Mononuclear cell (primary cell): ENCODE data around the gene LRRTM3. TPM values are rescaled to one million over a fixed set of nuclear protein-coding genes. Genes with fewer than 3 reads are reported as not detected.

Experiments
- H3K27me3 ChIP-seq: 2 replicates; pipeline ENCODE4 v1.6.0; 2011; ENCODE audit warnings: low read length, control low read depth; ENCODE audit not compliant: insufficient read depth
- H3K4me1 ChIP-seq: 2 replicates; pipeline ENCODE4 v1.5.1; 2011; ENCODE audit warnings: mild to moderate bottlenecking, low read length, control low read depth; ENCODE audit not compliant: insufficient read depth
- H3K4me3 ChIP-seq: 2 replicates; pipeline ENCODE4 v1.5.1; 2011; ENCODE audit warnings: mild to moderate bottlenecking, low read length, moderate library complexity
- H3K9me3 ChIP-seq: 2 replicates; pipeline ENCODE4 v1.5.1; 2011; ENCODE audit warnings: low read depth, mild to moderate bottlenecking, control low read depth, low read length
- total RNA-seq: library from RNA; depleted of rRNA; stranded (reverse); fragments of >200 nt; gene quantifications from one replicate; pipeline ENCODE4 v1.2.3, GENCODE V29; 2012

The LRRTM3 gene
- total RNA-seq, 1 donor, result not detected

DNA sequence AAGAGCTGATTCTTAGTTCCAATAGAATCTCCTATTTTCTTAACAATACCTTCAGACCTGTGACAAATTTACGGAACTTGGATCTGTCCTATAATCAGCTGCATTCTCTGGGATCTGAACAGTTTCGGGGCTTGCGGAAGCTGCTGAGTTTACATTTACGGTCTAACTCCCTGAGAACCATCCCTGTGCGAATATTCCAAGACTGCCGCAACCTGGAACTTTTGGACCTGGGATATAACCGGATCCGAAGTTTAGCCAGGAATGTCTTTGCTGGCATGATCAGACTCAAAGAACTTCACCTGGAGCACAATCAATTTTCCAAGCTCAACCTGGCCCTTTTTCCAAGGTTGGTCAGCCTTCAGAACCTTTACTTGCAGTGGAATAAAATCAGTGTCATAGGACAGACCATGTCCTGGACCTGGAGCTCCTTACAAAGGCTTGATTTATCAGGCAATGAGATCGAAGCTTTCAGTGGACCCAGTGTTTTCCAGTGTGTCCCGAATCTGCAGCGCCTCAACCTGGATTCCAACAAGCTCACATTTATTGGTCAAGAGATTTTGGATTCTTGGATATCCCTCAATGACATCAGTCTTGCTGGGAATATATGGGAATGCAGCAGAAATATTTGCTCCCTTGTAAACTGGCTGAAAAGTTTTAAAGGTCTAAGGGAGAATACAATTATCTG, 1.6 kb downstream of the LRRTM3 start:
- no peaks in the 10 kb centered on the region for H3K4me1 ChIP-seq
- no peak overlapping the region for H3K4me3 ChIP-seq
- H3K9me3 ChIP-seq, result no peaks in the 10 kb centered on the region
- peaks cover 42% of the 10 kb centered on the region for H3K27me3 ChIP-seq

GRCh38 chr10:66927971-66928770, 2.3 kb downstream of the LRRTM3 start:
- H3K4me3 ChIP-seq, result no peak overlapping the region
- no peaks in the 10 kb centered on the region for H3K4me1 ChIP-seq
- peaks cover 42% of the 10 kb centered on the region for H3K27me3 ChIP-seq
- H3K9me3 ChIP-seq, result no peaks in the 10 kb centered on the region

GRCh38 chr10:66928776-66929175, 2.9 kb downstream of the LRRTM3 start:
- Histone ChIP-seq H3K9me3 (no peaks in the 10 kb centered on the region), H3K4me3 (no peak overlapping the region), H3K27me3 (peaks cover 42% of the 10 kb centered on the region), H3K4me1 (no peaks in the 10 kb centered on the region)

GRCh38 chr10:66929375-66929774, 3.5 kb downstream of the LRRTM3 start:
- Histone ChIP-seq H3K4me1 (no peaks in the 10 kb centered on the region), H3K27me3 (peaks cover 42% of the 10 kb centered on the region), H3K4me3 (no peak overlapping the region), H3K9me3 (no peaks in the 10 kb centered on the region)

GRCh38 chr10:66931340-66931948, 5.6 kb downstream of the LRRTM3 start:
- H3K27me3 ChIP-seq, result peaks cover 32% of the 10 kb centered on the region

DNA sequence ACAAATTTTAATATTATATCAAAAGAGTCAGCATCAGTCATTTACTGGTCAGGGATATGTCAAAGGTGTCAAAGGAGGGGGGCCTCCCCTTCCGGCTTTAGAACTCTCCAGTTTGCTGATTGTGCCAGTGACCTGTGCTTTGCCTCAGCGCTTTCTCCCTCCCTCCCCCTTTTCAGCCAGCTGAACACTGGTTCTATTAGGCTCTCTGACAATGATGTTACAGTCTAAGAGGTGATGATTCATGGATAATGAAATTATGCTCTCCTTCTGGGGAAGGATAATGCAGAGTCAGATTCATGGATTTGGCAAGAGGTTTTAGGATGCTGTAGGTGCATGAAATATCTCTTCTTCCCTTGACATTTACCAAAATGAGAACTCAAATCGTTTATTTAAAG, 6.1 kb downstream of the LRRTM3 start:
- H3K9me3 ChIP-seq, result no peaks in the 10 kb centered on the region
- H3K27me3 ChIP-seq, result peaks cover 27% of the 10 kb centered on the region
- no peak overlapping the region for H3K4me3 ChIP-seq
- H3K4me1 ChIP-seq, result no peaks in the 10 kb centered on the region

More at GRCh38 chr10:66931340-66931948, 5.6 kb downstream of the LRRTM3 start:
- H3K9me3 ChIP-seq, result no peaks in the 10 kb centered on the region
- no peaks in the 10 kb centered on the region for H3K4me1 ChIP-seq
- no peak overlapping the region for H3K4me3 ChIP-seq

- H3K4me3 ChIP-seq, result no peak overlapping the region
- no peaks in the 10 kb centered on the region for H3K9me3 ChIP-seq
- H3K27me3 ChIP-seq, result peaks cover under 1% of the 10 kb centered on the region
- H3K4me1 ChIP-seq, result no peaks in the 10 kb centered on the region
Measured at GRCh38 chr10:66934711-66935110, 8.9 kb downstream of the LRRTM3 start.

DNA sequence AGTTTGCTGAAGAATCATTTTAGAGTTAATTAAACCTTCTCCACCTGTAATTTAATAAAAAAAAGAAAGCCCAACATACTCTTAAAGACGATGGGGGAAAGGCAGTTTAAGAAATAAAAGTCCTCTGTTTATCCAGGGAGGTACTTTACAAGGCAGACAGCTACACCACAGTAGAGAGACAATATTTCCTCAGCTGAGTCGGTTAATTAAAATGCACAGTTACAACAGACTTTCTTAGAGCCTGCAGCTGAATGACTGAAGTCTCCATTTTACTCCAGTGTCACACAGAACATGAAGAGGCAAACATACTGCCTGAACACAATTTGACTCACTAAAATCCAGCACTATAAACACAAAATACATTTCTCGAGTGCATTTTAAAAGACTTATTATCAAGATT, 15.1 kb downstream of the LRRTM3 start:
- no peaks in the 10 kb centered on the region for H3K4me1 ChIP-seq
- no peak overlapping the region for H3K4me3 ChIP-seq
- H3K27me3 ChIP-seq, result no peaks in the 10 kb centered on the region
- no peaks in the 10 kb centered on the region for H3K9me3 ChIP-seq

DNA sequence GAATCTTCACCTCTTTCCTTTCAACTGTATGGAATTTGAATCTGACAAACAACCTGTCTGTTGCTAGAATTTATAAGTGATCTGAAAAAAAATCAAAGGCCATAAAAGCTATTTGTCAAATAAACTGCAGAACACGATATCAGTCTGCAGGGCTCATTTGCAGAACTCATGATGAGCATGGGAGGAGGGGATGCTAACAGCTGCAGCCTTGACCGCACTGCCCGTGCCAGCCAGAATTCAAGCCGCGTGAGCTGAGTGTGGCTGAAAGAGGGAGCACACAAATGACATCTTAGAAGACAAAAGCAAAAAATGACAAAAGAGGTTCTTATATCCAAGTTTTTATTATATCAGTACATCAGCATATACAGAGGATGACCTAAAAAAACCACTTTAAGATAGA, 15.7 kb downstream of the LRRTM3 start:
- H3K9me3 ChIP-seq, result no peaks in the 10 kb centered on the region
- no peak overlapping the region for H3K4me3 ChIP-seq
- no peaks in the 10 kb centered on the region for H3K4me1 ChIP-seq
- no peaks in the 10 kb centered on the region for H3K27me3 ChIP-seq

GRCh38 chr10:66942407-66942806, 16.6 kb downstream of the LRRTM3 start:
- Histone ChIP-seq H3K27me3 (no peaks in the 10 kb centered on the region), H3K4me1 (no peaks in the 10 kb centered on the region), H3K9me3 (no peaks in the 10 kb centered on the region), H3K4me3 (no peak overlapping the region)

DNA sequence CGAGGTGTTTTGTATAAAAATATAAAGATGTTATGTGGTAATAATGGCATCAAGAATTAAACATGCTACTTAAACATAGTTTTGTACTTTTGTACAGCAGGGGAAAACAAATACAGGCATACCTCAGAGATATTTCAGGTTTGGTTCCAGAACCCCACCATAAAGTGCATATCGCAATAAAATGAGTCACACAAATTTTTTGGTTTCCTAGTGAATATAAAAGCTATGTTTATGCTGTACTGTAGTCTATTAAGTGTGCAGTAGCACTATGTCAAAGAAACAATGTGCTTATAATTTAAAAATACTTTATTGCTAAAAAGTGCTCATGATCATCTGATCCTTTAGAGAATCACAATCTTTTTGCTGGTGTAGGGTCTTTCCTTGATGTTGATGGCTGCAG, 17.8 kb downstream of the LRRTM3 start:
- H3K4me3 ChIP-seq, result no peak overlapping the region
- H3K27me3 ChIP-seq, result no peaks in the 10 kb centered on the region
- H3K4me1 ChIP-seq, result no peaks in the 10 kb centered on the region
- no peaks in the 10 kb centered on the region for H3K9me3 ChIP-seq

- H3K9me3 ChIP-seq, result no peaks in the 10 kb centered on the region
- no peak overlapping the region for H3K4me3 ChIP-seq
- no peaks in the 10 kb centered on the region for H3K4me1 ChIP-seq
- no peaks in the 10 kb centered on the region for H3K27me3 ChIP-seq
Measured at GRCh38 chr10:66951896-66952295, 26.1 kb downstream of the LRRTM3 start.

DNA sequence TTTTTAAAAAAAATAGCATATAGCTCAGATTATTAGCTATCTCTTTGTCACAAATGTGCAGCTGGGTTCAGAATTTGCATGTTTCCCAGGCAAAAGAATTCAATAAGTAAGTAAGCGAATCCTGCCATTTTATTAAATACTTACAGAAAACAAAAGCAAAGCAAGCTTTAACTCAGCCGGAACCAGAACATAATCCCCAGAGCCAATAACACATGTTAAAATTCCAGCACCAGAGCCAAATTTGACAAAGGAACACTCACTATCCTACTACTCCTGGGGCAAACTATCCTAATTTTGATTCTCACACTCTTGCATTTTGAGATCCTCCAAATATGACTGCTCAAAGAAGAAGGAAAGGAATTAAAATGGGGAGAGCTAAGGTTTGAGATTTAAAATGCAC, 32.6 kb downstream of the LRRTM3 start:
- Histone ChIP-seq H3K4me3 (no peak overlapping the region), H3K4me1 (no peaks in the 10 kb centered on the region), H3K27me3 (no peaks in the 10 kb centered on the region), H3K9me3 (no peaks in the 10 kb centered on the region)

DNA sequence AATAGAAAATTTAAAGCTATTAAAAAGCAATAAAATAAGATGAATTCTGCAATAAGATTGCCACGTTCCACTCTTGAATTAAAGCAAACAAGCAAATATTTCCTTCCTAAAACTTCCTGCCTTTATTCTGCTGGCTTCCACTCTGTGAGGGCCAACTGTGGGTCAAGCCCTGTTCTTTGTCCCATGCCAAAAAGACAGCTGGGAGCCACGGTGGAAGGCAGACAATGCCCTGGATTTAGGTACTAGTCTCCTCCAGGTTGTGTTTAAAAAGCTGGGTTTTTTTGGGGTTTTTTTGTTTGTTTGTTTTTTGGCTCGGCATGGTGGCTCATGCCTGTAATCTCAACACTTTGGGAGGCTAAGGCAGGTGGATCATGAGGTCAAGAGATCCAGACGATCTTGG, 39.1 kb downstream of the LRRTM3 start:
- Histone ChIP-seq H3K27me3 (no peaks in the 10 kb centered on the region), H3K4me1 (no peaks in the 10 kb centered on the region), H3K4me3 (no peak overlapping the region), H3K9me3 (no peaks in the 10 kb centered on the region)

DNA sequence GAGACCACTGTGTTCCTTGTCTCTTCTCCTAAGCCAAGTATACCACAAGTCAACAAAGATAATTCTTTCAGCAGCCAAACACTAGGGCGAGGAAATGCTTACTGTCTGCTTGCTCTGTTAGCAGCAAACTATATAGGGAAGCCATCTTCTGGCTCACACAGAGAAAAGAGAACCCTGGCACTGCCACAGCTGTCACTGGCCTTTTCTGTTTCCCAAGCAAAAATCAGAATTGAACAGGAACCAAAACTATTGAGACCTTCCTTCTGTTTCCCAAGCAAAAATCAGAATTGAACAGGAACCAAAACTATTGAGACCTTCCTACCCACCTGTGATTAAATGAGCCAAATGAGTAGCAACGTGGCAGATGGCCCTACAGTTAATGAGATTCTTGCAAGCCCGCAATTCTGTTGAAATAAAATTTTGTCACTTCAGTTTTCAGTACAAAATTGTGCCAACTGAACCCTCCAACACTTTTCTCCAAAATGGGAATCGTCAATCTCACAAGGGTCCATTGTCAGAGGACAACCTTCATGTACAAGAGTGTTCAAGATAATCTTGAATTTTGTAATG, 54.5 kb downstream of the LRRTM3 start:
- Histone ChIP-seq H3K4me3 (no peak overlapping the region), H3K4me1 (no peaks in the 10 kb centered on the region), H3K27me3 (no peaks in the 10 kb centered on the region), H3K9me3 (no peaks in the 10 kb centered on the region)
